ENCODE results near the gene CYP39A1. TPM values are rescaled to one million over a fixed set of nuclear protein-coding genes. Genes with fewer than 3 reads are reported as not detected.
A peak's percentile ranks its signal among the peaks of the same experiment; 100 is the strongest.

CYP39A1 gene
- total and polyA plus RNA-seq, 8 donors, result 1.8 to 11.6 (median 7.8) TPM; not detected in 1

GRCh38 chr6:46690141-46690755, 37.6 kb upstream of the CYP39A1 start:
- peak in 1 of 2 donors; percentile 8 for DNase-seq
- WGBS, 5 donors, result 71 to 85% (median 80%) methylated on average over 2 of the region's 2 CpGs
- TF ChIP-seq POLR2AphosphoS5 (IDR thresholded peaks at IDR 0.05), result no peak
- no peak for TF ChIP-seq POLR2A (IDR thresholded peaks at IDR 0.05)
- TF ChIP-seq, protein P1, sequence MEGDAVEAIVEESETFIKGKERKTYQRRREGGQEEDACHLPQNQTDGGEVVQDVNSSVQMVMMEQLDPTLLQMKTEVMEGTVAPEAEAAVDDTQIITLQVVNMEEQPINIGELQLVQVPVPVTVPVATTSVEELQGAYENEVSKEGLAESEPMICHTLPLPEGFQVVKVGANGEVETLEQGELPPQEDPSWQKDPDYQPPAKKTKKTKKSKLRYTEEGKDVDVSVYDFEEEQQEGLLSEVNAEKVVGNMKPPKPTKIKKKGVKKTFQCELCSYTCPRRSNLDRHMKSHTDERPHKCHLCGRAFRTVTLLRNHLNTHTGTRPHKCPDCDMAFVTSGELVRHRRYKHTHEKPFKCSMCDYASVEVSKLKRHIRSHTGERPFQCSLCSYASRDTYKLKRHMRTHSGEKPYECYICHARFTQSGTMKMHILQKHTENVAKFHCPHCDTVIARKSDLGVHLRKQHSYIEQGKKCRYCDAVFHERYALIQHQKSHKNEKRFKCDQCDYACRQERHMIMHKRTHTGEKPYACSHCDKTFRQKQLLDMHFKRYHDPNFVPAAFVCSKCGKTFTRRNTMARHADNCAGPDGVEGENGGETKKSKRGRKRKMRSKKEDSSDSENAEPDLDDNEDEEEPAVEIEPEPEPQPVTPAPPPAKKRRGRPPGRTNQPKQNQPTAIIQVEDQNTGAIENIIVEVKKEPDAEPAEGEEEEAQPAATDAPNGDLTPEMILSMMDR (IDR thresholded peaks at IDR 0.05), result no peak
- TF ChIP-seq EP300 (IDR thresholded peaks at IDR 0.05), result no peak
- no peak overlapping the region for H3K4me3 ChIP-seq
- H3K27ac ChIP-seq, result no peak overlapping the region
- H3K4me1 ChIP-seq, result no peaks in the 10 kb centered on the region
- intact Hi-C loops (cut with DNase I; ENCODE audit: low total_unique reads), result no loop called here
- H3K27me3 ChIP-seq, result no peaks in the 10 kb centered on the region
- H3K9me3 ChIP-seq, result peaks cover 0 to 6% (median 0%) of the 10 kb centered on the region in 4 donors
- H3K36me3 ChIP-seq, result no peaks in the 10 kb centered on the region

DNA sequence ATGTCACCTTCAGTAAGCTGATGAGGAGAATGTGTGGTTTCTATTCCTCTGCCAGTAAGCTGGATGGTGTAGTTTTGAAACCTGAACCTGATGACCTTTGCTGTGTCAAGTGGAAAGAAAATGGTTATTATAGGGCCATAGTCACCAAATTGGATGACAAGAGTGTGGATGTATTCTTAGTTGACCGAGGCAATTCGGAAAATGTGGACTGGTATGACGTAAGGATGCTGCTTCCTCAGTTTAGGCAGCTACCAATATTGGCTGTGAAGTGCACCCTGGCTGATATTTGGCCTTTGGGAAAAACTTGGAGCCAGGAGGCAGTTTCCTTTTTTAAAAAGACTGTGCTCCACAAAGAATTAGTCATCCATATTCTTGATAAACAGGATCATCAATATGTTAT, 37.0 kb upstream of the CYP39A1 start:
- H3K27me3 ChIP-seq, result no peaks in the 10 kb centered on the region
- H3K4me1 ChIP-seq, result no peaks in the 10 kb centered on the region
- no peak overlapping the region for H3K4me3 ChIP-seq
- intact Hi-C loops (cut with DNase I; ENCODE audit: low total_unique reads), result no loop called here
- WGBS, 5 donors, result 87 to 97% (median 91%) methylated on average over 3 of the region's 3 CpGs
- H3K27ac ChIP-seq, result no peak overlapping the region
- TF ChIP-seq POLR2A (IDR thresholded peaks at IDR 0.05) (no peak), POLR2AphosphoS5 (IDR thresholded peaks at IDR 0.05) (no peak), EP300 (IDR thresholded peaks at IDR 0.05) (no peak)
- TF ChIP-seq, protein P1 (IDR thresholded peaks at IDR 0.05), result no peak
- no peak for DNase-seq
- H3K9me3 ChIP-seq, result peaks cover 0 to 6% (median 0%) of the 10 kb centered on the region in 4 donors
- no peaks in the 10 kb centered on the region for H3K36me3 ChIP-seq

GRCh38 chr6:46688966-46689335, 36.3 kb upstream of the CYP39A1 start:
- Histone ChIP-seq H3K27me3 (no peaks in the 10 kb centered on the region), H3K36me3 (no peaks in the 10 kb centered on the region), H3K9me3 (peaks cover 0 to 6% (median 0%) of the 10 kb centered on the region in 4 donors), H3K4me3 (no peak overlapping the region), H3K4me1 (no peaks in the 10 kb centered on the region), H3K27ac (no peak overlapping the region)
- WGBS, 5 donors, result 95 to 97% (median 95%) methylated on average over 13 of the region's 13 CpGs
- DNase-seq, result no peak
- TF ChIP-seq, protein P1 (IDR thresholded peaks at IDR 0.05), result no peak
- TF ChIP-seq EP300 (IDR thresholded peaks at IDR 0.05) (no peak), POLR2AphosphoS5 (IDR thresholded peaks at IDR 0.05) (no peak), POLR2A (IDR thresholded peaks at IDR 0.05) (no peak)
- intact Hi-C loops (cut with DNase I; ENCODE audit: low total_unique reads), result no loop called here

DNA sequence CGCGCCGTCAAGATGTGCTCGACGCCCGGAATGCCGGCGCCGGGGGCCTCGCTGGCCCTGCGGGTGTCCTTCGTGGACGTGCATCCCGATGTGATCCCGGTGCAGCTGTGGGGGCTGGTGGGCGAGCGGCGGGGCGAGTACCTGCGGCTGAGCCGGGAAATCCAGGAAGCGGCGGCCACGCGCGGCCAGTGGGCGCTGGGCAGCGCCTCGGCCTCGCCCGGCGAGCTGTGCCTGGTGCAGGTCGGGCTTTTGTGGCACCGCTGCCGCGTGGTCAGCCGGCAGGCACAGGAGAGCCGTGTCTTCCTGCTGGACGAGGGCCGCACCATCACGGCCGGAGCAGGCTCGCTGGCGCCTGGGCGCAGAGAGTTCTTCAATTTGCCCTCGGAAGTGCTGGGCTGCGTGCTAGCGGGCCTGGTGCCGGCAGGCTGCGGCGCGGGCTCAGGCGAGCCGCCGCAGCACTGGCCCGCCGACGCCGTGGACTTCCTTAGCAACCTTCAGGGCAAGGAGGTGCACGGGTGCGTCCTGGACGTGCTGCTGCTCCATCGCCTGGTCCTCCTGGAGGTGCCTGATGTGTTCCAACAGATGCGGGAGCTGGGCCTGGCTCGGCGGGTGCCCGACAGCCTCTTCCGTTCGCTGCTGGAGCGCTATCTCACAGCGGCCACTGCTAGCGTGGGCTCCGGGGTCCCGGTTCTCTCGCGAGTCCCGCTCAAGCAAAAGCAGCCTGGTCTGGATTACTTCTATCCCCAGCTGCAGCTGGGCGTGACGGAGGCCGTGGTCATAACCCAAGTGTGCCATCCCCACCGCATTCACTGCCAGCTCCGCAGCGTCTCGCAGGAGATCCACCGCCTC, 35.7 kb upstream of the CYP39A1 start:
- peaks cover 0 to 6% (median 0%) of the 10 kb centered on the region in 4 donors for H3K9me3 ChIP-seq
- no peak overlapping the region for H3K27ac ChIP-seq
- H3K36me3 ChIP-seq, result no peaks in the 10 kb centered on the region
- WGBS, 5 donors, result 92 to 96% (median 95%) methylated on average over 46 to 85 of the region's 85 CpGs
- DNase-seq, result no peak
- no peaks in the 10 kb centered on the region for H3K4me1 ChIP-seq
- intact Hi-C loops (cut with DNase I; ENCODE audit: low total_unique reads), result no loop called here
- H3K4me3 ChIP-seq, result no peak overlapping the region
- H3K27me3 ChIP-seq, result no peaks in the 10 kb centered on the region
- no peak for TF ChIP-seq POLR2A (IDR thresholded peaks at IDR 0.05)
- no peak for TF ChIP-seq EP300 (IDR thresholded peaks at IDR 0.05)
- TF ChIP-seq, protein P1 (IDR thresholded peaks at IDR 0.05), result no peak
- TF ChIP-seq POLR2AphosphoS5 (IDR thresholded peaks at IDR 0.05), result no peak

Measured in stomach (tissue), 9 donors.